HG03442 (cell line): Measurements from ENCODE around the gene OR11H7.
"Not testable (repeated sequence)": the region's sequence is repeated elsewhere in the genome, so short reads cannot be mapped to it uniquely, and the experiment has no call there.

Source experiments
- ATAC-seq: cut with Tn5 transposase; IDR thresholded peaks from one replicate; pipeline ENCODE4 v1.9.1; 2021; ENCODE audit warnings: mild to moderate bottlenecking, moderate library complexity; ENCODE audit not compliant: unreplicated experiment

OR11H7 gene

GRCh38 chr14:20228681-20229080, at the start of gene OR11H7:
OR11H7 (plus strand) TSS chr14:20228981.
- no peak for ATAC-seq

GRCh38 chr14:20179218-20179617, 49.6 kb upstream of the OR11H7 start:
- ATAC-seq, result no peak

GRCh38 chr14:20179880-20180279, 48.9 kb upstream of the OR11H7 start:
- no peak for ATAC-seq

GRCh38 chr14:20180486-20180885, 48.3 kb upstream of the OR11H7 start:
- no peak for ATAC-seq

GRCh38 chr14:20184181-20184580, 44.6 kb upstream of the OR11H7 start:
- no peak for ATAC-seq

- ATAC-seq, result no peak
These were observed 38.2 kb upstream of the OR11H7 start, which contains the start of gene OR11G2 for GRCh38 chr14:20190596-20190995. OR11G2 (plus strand) TSS chr14:20190896; CDS start chr14:20197438, 6,542 bp downstream.

GRCh38 chr14:20191396-20191795, 37.4 kb upstream of the OR11H7 start:
- no peak for ATAC-seq

- no peak for ATAC-seq
These were observed 34.7 kb upstream of the OR11H7 start for GRCh38 chr14:20194101-20194500.

GRCh38 chr14:20195170-20195569, 33.6 kb upstream of the OR11H7 start:
- ATAC-seq, result not testable (repeated sequence)

- no peak for ATAC-seq
These were observed 32.9 kb upstream of the OR11H7 start for GRCh38 chr14:20195911-20196310.

- no peak for ATAC-seq
These were observed 31.3 kb upstream of the OR11H7 start for GRCh38 chr14:20197459-20197858.

GRCh38 chr14:20198991-20199390, 29.8 kb upstream of the OR11H7 start:
- no peak for ATAC-seq

GRCh38 chr14:20204721-20205120, 24.1 kb upstream of the OR11H7 start:
- no peak for ATAC-seq

GRCh38 chr14:20209595-20209994, 19.2 kb upstream of the OR11H7 start:
- no peak for ATAC-seq

GRCh38 chr14:20212406-20212805, 16.4 kb upstream of the OR11H7 start:
- ATAC-seq, result not testable (repeated sequence)

GRCh38 chr14:20215196-20215595, 13.6 kb upstream of the OR11H7 start:
- no peak for ATAC-seq

- no peak for ATAC-seq
These were observed 9.7 kb upstream of the OR11H7 start for GRCh38 chr14:20219033-20219432.

GRCh38 chr14:20223410-20223809, 5.4 kb upstream of the OR11H7 start, which contains the start of gene OR11H6:
OR11H6 (plus strand) TSS chr14:20223710; CDS start chr14:20223710, 0 bp downstream.
- ATAC-seq, result no peak

GRCh38 chr14:20235415-20235814, 6.6 kb downstream of the OR11H7 start:
- not testable (repeated sequence) for ATAC-seq

- no peak for ATAC-seq
These were observed 19.0 kb downstream of the OR11H7 start for GRCh38 chr14:20247646-20248246.

GRCh38 chr14:20262642-20263128, 33.9 kb downstream of the OR11H7 start:
- ATAC-seq, result no peak

- ATAC-seq, result not testable (repeated sequence)
These were observed 35.6 kb downstream of the OR11H7 start for GRCh38 chr14:20264361-20264760.

- ATAC-seq, result no peak
These were observed 45.3 kb downstream of the OR11H7 start for GRCh38 chr14:20274062-20274461.
